Activated CD4-positive, alpha-beta T cell treated with anti-CD3 and anti-CD28 coated beads, Interleukin-2, amount 50 U/mL, for 24 hours (primary cell): Measurements from ENCODE around the gene LSM10.

ENCODE experiments used
- DNase-seq, 2 donors: peaks; one replicate each; pipeline ENCODE4 v3.0.0-alpha.2; 2020; ENCODE audit warnings: low read depth in 1 of 2, low spot score in 1 of 2

The LSM10 gene

GRCh38 chr1:36397378-36398230 lies at the start of gene LSM10:
Gene LSM10 (minus strand): TSS chr1:36397908. CDS start chr1:36394129, 3,779 bp downstream.
- DNase-seq, result peak; percentile 79 to 90

DNA sequence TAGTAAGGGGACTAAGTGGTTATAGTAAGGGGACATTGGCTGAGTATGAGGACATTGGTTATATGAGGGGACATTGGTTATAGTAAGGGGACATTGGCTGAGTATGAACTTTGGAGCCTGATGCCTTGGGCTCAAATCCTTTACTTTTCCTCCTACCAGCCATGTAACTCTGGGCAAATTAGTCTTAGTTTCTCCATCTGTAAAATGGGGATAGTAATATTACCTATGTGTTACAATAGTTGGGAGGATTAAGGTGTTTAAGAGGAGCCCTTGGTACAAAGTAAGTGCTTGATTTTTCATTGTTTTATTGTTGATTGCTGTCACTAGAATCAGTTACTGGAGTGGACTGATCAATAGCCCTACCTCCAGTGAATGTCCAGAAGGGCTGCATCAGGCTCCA lies 49.7 kb upstream of the LSM10 start:
- no peak for DNase-seq

DNA sequence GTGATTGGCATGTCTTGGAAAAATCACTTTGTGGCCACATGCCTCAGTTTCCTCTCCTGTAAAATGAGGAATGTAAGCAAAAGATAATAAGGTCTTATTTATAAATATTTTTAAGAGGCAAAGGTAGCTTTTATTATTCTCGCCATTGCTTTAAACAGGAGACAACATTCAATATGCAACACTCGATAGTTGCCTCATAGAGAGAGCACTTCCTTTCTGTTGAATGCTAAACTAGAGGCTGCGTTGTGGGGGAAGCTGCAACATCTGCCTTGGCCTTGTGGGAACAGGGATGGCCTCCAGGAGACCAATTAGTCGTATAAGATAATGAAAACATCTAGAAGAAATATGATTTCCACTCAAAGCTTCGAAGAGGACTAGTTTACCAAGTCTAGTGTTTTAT lies 49.0 kb upstream of the LSM10 start:
- DNase-seq, result no peak

DNA sequence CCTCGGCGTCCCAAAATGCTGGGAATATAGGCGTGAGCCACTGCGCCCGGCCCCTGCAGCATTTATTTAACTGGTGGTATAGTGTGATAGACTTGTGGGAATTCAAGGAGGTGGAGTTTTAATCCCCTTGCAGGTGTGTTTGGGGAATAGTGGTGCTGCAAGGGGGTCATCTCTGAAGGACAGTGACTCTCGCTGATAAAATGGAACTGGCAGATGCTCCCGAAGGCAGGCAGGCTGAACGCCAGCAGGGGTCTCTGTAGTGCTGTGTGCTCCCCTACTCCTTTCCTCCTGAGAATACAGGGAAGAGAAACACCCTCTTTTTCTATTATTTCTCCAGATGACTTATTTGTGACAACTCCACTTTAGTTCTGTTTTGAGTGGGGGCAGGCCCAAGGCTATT lies 48.6 kb upstream of the LSM10 start:
- DNase-seq, result no peak

DNA sequence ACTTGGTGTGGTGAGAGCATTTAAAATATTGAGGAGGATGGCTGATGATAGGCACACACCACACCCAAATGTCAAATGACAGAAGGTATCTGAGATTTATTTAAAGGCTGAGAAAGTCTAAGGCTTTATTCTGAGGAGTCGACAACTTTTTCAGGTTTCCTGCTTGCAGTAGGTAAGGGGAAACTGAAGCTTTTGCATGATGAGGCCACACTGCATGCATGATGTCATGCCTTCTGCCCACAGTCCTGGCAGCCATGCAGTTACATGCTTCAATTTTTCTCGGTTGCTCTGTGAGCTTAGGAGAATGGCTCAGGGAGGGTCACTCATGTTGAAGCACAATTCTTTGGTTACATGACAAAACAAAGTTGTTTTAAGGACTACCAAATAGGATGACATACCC lies 45.6 kb upstream of the LSM10 start:
- DNase-seq, result no peak

DNA sequence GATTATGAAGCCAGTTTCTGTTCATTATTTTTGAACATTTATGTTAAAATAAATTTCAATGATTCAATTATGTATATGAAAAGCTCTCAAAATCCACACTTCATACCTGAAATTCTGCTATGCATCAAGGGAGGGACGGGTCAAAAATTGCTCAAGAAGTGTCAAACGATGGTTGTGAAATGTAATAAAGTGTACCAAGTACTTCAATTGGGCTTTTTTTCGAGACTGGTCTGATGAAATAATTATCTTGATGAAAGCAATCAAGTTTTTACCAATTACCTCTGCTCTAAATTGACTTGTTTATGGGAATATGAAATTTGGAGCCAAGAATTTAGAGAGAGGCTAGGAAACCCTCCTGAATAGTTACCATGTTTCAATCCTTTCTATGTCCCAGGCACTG lies 44.6 kb upstream of the LSM10 start:
- no peak for DNase-seq

- no peak for DNase-seq
Observed at GRCh38 chr1:36440646-36441045, 42.9 kb upstream of the LSM10 start.

- no peak for DNase-seq
Observed at GRCh38 chr1:36440044-36440443, 42.3 kb upstream of the LSM10 start.

GRCh38 chr1:36438715-36439114 lies 41.0 kb upstream of the LSM10 start:
- DNase-seq, result no peak

GRCh38 chr1:36436821-36437220 lies 39.1 kb upstream of the LSM10 start:
- DNase-seq, result no peak

DNA sequence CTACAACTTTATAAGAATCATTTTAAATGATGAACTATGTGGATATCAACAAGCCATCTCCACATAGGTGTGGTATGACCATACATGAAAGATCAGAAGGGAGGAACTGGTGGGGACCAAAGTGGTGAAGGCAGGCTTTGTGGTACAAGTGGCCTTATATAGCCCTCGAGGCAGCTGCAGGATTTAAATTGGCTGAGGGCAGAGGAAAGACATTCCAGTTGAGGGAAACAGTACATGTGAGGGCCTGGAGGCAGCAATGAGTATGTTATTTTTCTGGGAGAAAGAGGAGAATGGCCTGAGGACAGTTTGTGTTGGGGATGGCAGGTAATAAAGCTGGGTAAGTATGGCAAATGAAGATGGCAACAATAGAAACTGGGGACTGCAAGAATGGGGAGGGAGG lies 35.4 kb upstream of the LSM10 start:
- DNase-seq, result no peak

DNA sequence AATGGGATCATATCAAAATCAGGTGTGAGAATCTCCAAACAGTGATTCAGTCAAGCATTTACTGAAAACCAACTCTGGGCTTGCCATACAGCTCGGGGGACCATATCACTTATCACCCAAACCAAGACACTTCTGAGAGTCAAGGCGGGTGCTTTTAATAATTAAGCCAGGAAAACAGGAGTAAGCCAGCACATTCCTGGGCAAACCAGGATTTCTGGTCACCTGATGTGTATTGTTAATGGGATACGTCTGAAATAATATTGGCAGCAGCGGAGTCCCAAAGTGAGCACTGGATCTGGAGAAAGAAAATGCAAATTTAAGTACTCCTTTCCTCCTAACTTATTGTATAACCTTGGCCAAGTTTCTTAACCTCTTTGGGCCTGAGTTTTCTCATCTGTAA lies 34.9 kb upstream of the LSM10 start:
- no peak for DNase-seq

DNA sequence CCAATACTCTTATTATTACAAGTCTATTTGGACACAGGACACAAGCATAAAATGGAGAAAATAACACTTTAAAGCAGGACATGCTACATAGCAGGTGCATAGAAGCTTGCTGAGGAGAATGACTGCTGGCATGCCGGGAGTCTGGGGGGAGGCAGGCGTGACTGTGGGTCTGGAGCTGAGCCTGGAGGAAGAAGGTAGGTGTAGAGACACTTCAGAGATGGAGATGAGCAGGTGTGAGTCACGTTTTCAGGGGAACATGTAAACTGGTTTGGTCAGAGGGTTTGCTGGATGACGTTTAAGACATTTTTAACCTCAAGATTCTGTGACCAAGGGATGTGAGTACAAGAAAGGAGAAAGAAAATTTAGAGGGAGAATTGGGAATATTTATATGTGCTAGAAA lies 28.1 kb upstream of the LSM10 start:
- no peak for DNase-seq

DNA sequence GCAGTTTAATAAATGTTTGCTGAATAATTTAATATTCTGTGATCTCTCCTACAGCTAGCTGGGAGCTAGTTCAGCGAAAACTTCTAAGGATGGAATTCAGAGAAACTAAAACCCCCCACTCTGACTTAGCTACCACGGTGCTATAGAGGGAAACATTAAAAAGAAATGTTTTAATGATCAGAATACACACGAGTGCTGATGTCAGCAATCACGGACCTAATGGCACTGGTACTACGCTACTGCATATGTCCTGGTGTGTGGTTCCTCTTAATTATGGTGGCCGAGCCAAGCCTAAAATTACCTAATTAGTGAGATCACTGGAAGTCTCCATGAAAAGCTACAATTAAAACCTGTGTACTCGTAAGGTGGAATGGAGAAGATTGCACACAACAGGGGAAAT lies 23.9 kb upstream of the LSM10 start:
- no peak for DNase-seq

GRCh38 chr1:36420836-36421317 lies 23.2 kb upstream of the LSM10 start:
- DNase-seq, result peak; percentile 90 to 92

DNA sequence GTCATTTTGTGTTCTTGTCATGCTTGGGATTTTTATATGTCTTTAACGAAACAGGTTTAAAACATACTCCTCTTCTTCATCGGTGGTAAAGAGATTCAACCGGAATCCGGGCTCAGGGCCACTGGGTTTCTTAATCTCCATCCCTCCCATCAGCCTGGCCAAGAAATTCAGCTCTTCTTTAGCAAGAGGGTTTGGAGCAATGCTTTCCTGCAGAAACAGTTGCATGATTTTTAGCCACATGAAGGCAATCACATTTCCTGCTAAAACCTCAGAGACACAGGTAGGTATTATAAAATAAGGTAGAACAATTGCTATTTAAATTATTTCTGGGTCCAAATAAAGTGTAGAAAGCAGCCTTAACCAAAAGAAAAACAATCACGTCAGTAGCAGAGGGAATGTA lies 22.7 kb upstream of the LSM10 start:
- no peak for DNase-seq

- DNase-seq, result no peak
Observed at GRCh38 chr1:36419569-36419968, 21.9 kb upstream of the LSM10 start.

DNA sequence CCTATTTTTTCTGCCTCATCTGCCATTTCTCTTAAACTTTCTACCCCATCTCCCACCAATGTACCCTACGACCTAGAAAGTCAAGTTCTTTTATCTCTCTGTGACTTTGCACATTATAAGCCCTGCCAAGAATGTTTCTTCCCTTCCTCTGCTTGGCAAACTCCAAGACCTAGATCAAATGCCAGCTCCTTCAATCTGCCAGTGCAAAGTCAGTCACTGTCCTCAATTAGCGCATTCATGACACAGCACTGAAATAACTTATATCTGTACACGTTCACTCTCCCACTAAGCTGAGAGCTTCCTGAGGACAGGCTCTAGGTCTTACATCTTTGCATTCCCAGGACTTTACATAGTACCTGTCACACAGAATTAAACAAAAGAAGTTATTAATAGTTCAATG lies 21.4 kb upstream of the LSM10 start:
- no peak for DNase-seq

GRCh38 chr1:36417931-36418330 lies 20.2 kb upstream of the LSM10 start:
- no peak for DNase-seq

DNA sequence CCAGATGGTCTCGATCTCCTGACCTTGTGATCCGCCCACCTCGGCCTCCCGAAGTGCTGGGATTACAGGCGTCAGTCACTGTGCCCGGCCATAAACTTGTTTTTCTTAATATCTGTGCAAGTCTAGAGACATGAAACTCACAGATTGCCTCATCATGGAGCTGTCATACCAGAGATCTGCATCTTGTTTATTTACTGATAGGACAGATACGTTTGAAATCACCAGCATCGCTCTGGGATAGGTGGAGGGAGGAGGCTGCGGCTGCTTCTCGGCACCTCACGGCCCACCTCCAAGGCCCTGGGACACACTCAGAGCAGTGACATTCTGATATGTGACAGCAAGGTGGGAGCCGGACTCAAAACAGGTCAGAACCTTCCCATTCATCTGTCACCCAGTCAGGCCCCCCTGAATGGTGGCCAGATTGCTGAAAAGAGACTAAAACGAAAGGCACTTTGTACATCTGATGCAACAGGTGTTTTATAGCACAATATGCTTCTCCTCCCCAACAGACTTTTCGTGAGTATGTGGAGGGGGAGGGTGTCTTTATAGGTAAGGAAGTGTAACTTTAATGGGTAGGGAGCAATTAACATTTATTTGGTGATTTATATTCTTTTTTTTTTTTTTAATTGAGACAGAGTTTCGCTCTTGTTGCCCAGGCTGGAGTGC lies 18.1 kb upstream of the LSM10 start:
- DNase-seq, result no peak

- DNase-seq, result no peak
Observed at GRCh38 chr1:36414384-36414783, 16.7 kb upstream of the LSM10 start.
